Peyer's patch (tissue), 4 donors: ENCODE results near the gene KCNK10. TPM values are rescaled to one million over a fixed set of nuclear protein-coding genes. Genes with fewer than 3 reads are reported as not detected.

Experiments used
- DNase-seq, 3 donors: peaks; one replicate each; pipeline ENCODE4 v3.0.0-alpha.2; 2017 to 2019
- H3K27ac ChIP-seq, 4 donors: fragments of 200-600 bp; sonication (generic); one replicate each; pipeline ENCODE4 v1.5.1; 2016 to 2019
- H3K27me3 ChIP-seq, 2 donors: fragments of 200-600 bp; sonication (generic); one replicate each; pipeline ENCODE4 v1.5.1; 2019
- H3K36me3 ChIP-seq, 3 donors: fragments of 200-600 bp; sonication (generic); one replicate each; pipeline ENCODE4 v1.5.1; 2016 to 2019
- H3K4me1 ChIP-seq, 4 donors: fragments of 200-600 bp; sonication (generic); one replicate each; pipeline ENCODE4 v1.5.1; 2016 to 2019
- H3K4me3 ChIP-seq, 4 donors: fragments of 200-600 bp; sonication (generic); 1 replicate in 3 of 4; 2 replicates in 1 of 4; pipeline ENCODE4 v1.5.1; 2016 to 2019; ENCODE audit warnings: mild to moderate bottlenecking in 1 of 4
- H3K9me3 ChIP-seq, 4 donors: fragments of 200-600 bp; sonication (generic); one replicate each; pipeline ENCODE4 v1.5.1; 2016 to 2019; ENCODE audit warnings: mild to moderate bottlenecking in 1 of 4
- CTCF ChIP-seq, 6 experiments: fragments of 450-650 bp in 4 of 6; fragments of 200-600 bp in 2 of 6; sonication (generic) in 1 of 6; IDR thresholded peaks; one replicate each; pipeline ENCODE4 v1.5.1; 2017 to 2019; ENCODE audit warnings: antibody characterized with exemption in 6 of 6, mild to moderate bottlenecking in 3 of 6, moderate library complexity in 1 of 6
- POLR2A ChIP-seq, 2 donors: fragments of 450-650 bp; IDR thresholded peaks; one replicate each; pipeline ENCODE4 v1.5.1; 2017; ENCODE audit warnings: antibody characterized with exemption in 2 of 2, mild to moderate bottlenecking in 2 of 2, moderate library complexity in 2 of 2
- total RNA-seq, 4 donors: library from RNA; depleted of rRNA; stranded (reverse); fragments of >200 nt; gene quantifications; one replicate each; pipeline ENCODE4 v1.1.0, GENCODE V29; 2016

The KCNK10 gene
- total RNA-seq, 4 donors from 2014 or later = 0.70 to 9.9 (median 5.2) TPM

- Histone ChIP-seq H3K9me3 (no peaks in the 10 kb centered on the region), H3K27ac (no peak overlapping the region), H3K36me3 (no peaks in the 10 kb centered on the region), H3K4me1 (no peaks in the 10 kb centered on the region), H3K4me3 (no peak overlapping the region), H3K27me3 (no peaks in the 10 kb centered on the region)
- DNase-seq = no peak
- no peak for TF ChIP-seq POLR2A (IDR thresholded peaks at IDR 0.05)
- TF ChIP-seq CTCF (IDR thresholded peaks at IDR 0.05) = no peak
Measured at GRCh38 chr14:88210426-88210825, 112.6 kb downstream of the KCNK10 start.

- Histone ChIP-seq H3K36me3 (no peaks in the 10 kb centered on the region), H3K4me1 (no peaks in the 10 kb centered on the region), H3K9me3 (no peaks in the 10 kb centered on the region), H3K27me3 (no peaks in the 10 kb centered on the region), H3K27ac (no peak overlapping the region), H3K4me3 (no peak overlapping the region)
- TF ChIP-seq POLR2A (IDR thresholded peaks at IDR 0.05) = no peak
- no peak for TF ChIP-seq CTCF (IDR thresholded peaks at IDR 0.05)
- no peak for DNase-seq
Measured at GRCh38 chr14:88209273-88209672, 113.8 kb downstream of the KCNK10 start.

- DNase-seq = no peak
- Histone ChIP-seq H3K9me3 (no peaks in the 10 kb centered on the region), H3K36me3 (no peaks in the 10 kb centered on the region), H3K4me3 (no peak overlapping the region), H3K4me1 (peaks cover 0 to 3% (median 0%) of the 10 kb centered on the region in 4 donors), H3K27me3 (no peaks in the 10 kb centered on the region), H3K27ac (no peak overlapping the region)
- no peak for TF ChIP-seq POLR2A (IDR thresholded peaks at IDR 0.05)
- TF ChIP-seq CTCF (IDR thresholded peaks at IDR 0.05) = no peak
Measured at GRCh38 chr14:88208858-88209257, 114.2 kb downstream of the KCNK10 start.

- DNase-seq = no peak
- Histone ChIP-seq H3K27ac (no peak overlapping the region), H3K36me3 (no peaks in the 10 kb centered on the region), H3K4me1 (peaks cover 0 to 6% (median 0%) of the 10 kb centered on the region in 4 donors), H3K27me3 (no peaks in the 10 kb centered on the region), H3K4me3 (no peak overlapping the region), H3K9me3 (no peaks in the 10 kb centered on the region)
- TF ChIP-seq CTCF (IDR thresholded peaks at IDR 0.05) = no peak
- no peak for TF ChIP-seq POLR2A (IDR thresholded peaks at IDR 0.05)
Measured at GRCh38 chr14:88204221-88204620, 118.8 kb downstream of the KCNK10 start.

- H3K36me3 ChIP-seq = no peaks in the 10 kb centered on the region
- H3K27me3 ChIP-seq = no peaks in the 10 kb centered on the region
- no peak for DNase-seq
- H3K4me1 ChIP-seq = peaks cover 0 to 6% (median 0%) of the 10 kb centered on the region in 4 donors
- H3K4me3 ChIP-seq = no peak overlapping the region
- no peak overlapping the region for H3K27ac ChIP-seq
- H3K9me3 ChIP-seq = no peaks in the 10 kb centered on the region
- TF ChIP-seq POLR2A (IDR thresholded peaks at IDR 0.05) (no peak), CTCF (IDR thresholded peaks at IDR 0.05) (no peak)
Measured at GRCh38 chr14:88203291-88203690, 119.8 kb downstream of the KCNK10 start.

- Histone ChIP-seq H3K27ac (no peak overlapping the region), H3K4me3 (no peak overlapping the region), H3K4me1 (peaks cover 0 to 6% (median 0%) of the 10 kb centered on the region in 4 donors), H3K9me3 (no peaks in the 10 kb centered on the region), H3K36me3 (no peaks in the 10 kb centered on the region), H3K27me3 (no peaks in the 10 kb centered on the region)
- no peak for DNase-seq
- TF ChIP-seq POLR2A (IDR thresholded peaks at IDR 0.05) = no peak
- no peak for TF ChIP-seq CTCF (IDR thresholded peaks at IDR 0.05)
Measured at GRCh38 chr14:88202286-88202685, 120.8 kb downstream of the KCNK10 start.
